WI38 (cell line): ENCODE results near the gene SLC25A21.
"Not testable (repeated sequence)": the region's sequence is repeated elsewhere in the genome, so short reads cannot be mapped to it uniquely, and the experiment has no call there.

Source experiments
- H3K4me3 ChIP-seq: 2 replicates; pipeline ENCODE4 v1.5.1; 2011; ENCODE audit warnings: low read depth, mild to moderate bottlenecking, control low read depth, low read length
- TF ChIP-seq, protein P1 (sequence below): IDR thresholded peaks from 2 replicates; pipeline ENCODE4 v1.5.1; 2012; ENCODE audit warnings: low read depth, mild to moderate bottlenecking, control low read depth, low read length

The SLC25A21 gene

DNA sequence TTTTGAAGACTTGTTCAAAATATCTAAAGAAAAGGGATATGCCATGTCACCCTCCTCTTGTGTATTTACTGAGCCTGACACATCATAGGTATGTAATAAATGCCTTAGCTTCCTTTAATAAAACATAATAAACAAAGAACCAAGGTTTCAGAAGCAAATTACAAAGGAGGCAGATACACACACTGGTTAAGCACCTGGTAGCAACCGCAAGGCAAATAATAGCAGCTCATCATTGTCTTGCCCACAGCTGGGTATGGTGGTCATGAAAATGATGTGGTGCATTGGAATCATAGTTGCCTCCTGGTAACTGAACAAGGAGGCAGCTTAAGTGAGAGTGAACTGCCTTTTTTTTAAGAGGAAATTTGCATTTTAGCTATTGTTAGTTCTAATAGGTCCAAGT lies 471.8 kb downstream of the SLC25A21 start:
- TF ChIP-seq, protein P1, sequence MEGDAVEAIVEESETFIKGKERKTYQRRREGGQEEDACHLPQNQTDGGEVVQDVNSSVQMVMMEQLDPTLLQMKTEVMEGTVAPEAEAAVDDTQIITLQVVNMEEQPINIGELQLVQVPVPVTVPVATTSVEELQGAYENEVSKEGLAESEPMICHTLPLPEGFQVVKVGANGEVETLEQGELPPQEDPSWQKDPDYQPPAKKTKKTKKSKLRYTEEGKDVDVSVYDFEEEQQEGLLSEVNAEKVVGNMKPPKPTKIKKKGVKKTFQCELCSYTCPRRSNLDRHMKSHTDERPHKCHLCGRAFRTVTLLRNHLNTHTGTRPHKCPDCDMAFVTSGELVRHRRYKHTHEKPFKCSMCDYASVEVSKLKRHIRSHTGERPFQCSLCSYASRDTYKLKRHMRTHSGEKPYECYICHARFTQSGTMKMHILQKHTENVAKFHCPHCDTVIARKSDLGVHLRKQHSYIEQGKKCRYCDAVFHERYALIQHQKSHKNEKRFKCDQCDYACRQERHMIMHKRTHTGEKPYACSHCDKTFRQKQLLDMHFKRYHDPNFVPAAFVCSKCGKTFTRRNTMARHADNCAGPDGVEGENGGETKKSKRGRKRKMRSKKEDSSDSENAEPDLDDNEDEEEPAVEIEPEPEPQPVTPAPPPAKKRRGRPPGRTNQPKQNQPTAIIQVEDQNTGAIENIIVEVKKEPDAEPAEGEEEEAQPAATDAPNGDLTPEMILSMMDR = no peak
- H3K4me3 ChIP-seq = no peak overlapping the region

- not testable (repeated sequence) for H3K4me3 ChIP-seq
Observed at GRCh38 chr14:36699420-36699819, 473.0 kb downstream of the SLC25A21 start.

- TF ChIP-seq, protein P1 = no peak
- H3K4me3 ChIP-seq = no peak overlapping the region
Observed at GRCh38 chr14:36690311-36691040, 481.9 kb downstream of the SLC25A21 start.

- TF ChIP-seq, protein P1 = no peak
Observed at GRCh38 chr14:36684946-36685345, 487.5 kb downstream of the SLC25A21 start.

DNA sequence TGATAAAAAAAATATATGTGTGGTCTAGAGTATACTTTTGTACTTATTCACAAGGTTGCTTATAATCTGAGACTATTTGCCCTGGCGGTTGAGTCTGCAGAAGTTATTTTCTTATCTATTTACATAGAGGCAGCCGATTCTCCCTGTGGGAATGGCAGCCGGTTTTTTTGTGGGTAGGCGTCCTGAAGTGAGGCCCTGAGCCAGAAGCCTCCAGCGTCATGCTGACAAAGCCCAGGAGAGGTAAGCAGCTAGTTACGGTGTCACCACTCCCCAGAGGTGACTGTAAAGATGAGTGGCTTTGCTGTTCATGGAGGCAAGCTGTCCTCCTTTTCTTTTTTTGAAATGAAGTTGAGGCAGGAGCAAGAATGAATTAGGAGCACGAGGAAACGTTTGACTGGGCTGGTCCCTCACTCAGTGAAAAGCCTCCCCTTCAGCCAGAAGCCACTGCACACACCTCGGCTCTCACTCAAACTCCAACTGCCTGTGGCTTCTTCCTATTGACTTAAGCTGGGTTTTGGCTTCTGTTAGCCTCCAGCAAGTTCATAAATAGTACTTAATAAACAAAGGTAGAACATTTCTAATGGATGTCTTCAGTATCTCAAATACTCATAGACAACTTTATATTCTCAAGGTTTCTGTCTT lies 489.2 kb downstream of the SLC25A21 start:
- TF ChIP-seq, protein P1 = no peak
- H3K4me3 ChIP-seq = no peak overlapping the region

More at GRCh38 chr14:36684946-36685345, 487.5 kb downstream of the SLC25A21 start:
- H3K4me3 ChIP-seq = no peak overlapping the region

DNA sequence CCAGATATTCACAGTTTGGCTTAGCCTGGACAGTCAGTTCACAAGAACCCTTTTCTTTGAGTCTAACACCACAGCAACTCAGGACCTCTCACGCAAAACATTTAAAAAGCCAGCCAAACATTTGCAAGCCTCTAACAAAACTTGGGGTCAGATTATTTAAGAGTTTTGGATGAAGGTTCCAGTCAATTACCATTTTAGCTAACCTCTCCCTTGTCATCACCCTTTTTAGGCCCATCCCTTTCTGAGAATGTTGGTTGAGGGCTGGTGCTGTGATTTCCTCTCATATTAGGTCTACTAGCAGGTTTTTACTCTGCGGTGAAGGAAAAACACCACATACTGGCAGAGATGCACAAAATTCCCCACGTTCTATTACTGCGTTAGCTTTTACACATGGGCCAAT lies 490.1 kb downstream of the SLC25A21 start:
- TF ChIP-seq, protein P1 = no peak
- H3K4me3 ChIP-seq = no peak overlapping the region

DNA sequence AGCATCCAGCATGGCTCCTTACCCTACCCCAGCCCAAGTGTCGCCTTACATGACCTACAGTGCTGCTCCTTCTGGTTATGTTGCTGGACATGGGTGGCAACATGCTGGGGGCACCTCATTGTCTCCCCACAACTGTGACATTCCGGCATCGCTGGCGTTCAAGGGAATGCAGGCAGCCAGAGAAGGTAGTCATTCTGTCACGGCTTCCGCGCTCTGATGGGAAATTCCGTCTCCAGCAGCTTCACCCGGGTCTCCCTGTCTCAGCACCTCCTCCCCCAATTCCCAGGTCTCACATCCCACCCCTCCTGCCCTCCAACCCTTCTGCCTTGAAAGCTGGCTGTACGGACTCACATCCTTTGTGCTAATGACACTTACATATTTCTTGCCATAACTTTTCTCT lies 496.2 kb downstream of the SLC25A21 start:
- TF ChIP-seq, protein P1 = no peak
- no peak overlapping the region for H3K4me3 ChIP-seq
